NCI-H2081 (cell line): ENCODE results near the gene PPARD.

Source experiments
- DNase-seq, 2 experiments: peaks; one replicate each; lab custom pipeline; 2025; lab: John Stamatoyannopoulos, UW

Gene PPARD

GRCh38 chr6:35469751-35470662, 127.6 kb downstream of the PPARD start:
- DNase-seq = peak in 1 of 2 experiments; percentile 39

- DNase-seq = no peak
Observed at GRCh38 chr6:35470663-35471120, 128.3 kb downstream of the PPARD start.

GRCh38 chr6:35471836-35472345, 129.5 kb downstream of the PPARD start:
- DNase-seq = no peak

GRCh38 chr6:35473075-35473849, 130.9 kb downstream of the PPARD start:
- DNase-seq = no peak

- DNase-seq = no peak
Observed at GRCh38 chr6:35473850-35474130, 131.4 kb downstream of the PPARD start.

- no peak for DNase-seq
Observed at GRCh38 chr6:35474131-35474941, 132.0 kb downstream of the PPARD start.

GRCh38 chr6:35474942-35475570, 132.7 kb downstream of the PPARD start:
- DNase-seq = no peak

- DNase-seq = no peak
Observed at GRCh38 chr6:35475573-35475972, 133.2 kb downstream of the PPARD start.

- DNase-seq = no peak
Observed at GRCh38 chr6:35476004-35476403, 133.6 kb downstream of the PPARD start.

- no peak for DNase-seq
Observed at GRCh38 chr6:35477028-35477427, 134.7 kb downstream of the PPARD start.
